Epithelial cell of esophagus (primary cell): Measurements from ENCODE around the gene SHISA6.

Experiments
- DNase-seq: peaks from one replicate; pipeline ENCODE4 v3.0.0; 2010; ENCODE audit warnings: low read depth
- H3K4me3 ChIP-seq: 2 replicates; pipeline ENCODE4 v1.5.1; 2011; ENCODE audit warnings: mild to moderate bottlenecking, low read length, control low read depth
- TF ChIP-seq, protein P1 (sequence below): IDR thresholded peaks from 2 replicates; pipeline ENCODE4 v1.5.1; 2011; ENCODE audit warnings: low read depth, mild to moderate bottlenecking, low read length, control low read depth, inconsistent platforms; ENCODE audit not compliant: insufficient read depth; ENCODE audit errors: missing control alignments

Gene SHISA6

DNA sequence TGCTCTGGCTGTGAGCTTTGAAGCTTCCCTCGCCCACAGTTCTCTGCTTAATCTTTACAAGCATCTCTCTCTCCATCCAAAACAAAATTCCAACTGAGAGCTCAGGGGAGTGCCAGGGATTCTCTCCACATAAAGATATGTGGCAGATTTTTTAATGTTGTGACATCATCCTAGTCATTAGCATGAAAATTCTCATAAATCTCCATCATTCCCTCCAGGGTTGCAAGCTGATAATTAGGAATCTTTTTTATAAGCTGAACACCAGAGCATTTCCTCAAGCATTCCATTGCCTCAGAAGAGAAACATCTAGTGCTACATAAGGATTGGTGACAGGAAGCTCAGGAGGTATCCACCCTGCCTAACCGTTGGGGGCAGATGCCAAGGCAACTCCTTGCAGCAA, 274.9 kb downstream of the SHISA6 start:
- DNase-seq = no peak
- H3K4me3 ChIP-seq = no peak overlapping the region
- TF ChIP-seq, protein P1, sequence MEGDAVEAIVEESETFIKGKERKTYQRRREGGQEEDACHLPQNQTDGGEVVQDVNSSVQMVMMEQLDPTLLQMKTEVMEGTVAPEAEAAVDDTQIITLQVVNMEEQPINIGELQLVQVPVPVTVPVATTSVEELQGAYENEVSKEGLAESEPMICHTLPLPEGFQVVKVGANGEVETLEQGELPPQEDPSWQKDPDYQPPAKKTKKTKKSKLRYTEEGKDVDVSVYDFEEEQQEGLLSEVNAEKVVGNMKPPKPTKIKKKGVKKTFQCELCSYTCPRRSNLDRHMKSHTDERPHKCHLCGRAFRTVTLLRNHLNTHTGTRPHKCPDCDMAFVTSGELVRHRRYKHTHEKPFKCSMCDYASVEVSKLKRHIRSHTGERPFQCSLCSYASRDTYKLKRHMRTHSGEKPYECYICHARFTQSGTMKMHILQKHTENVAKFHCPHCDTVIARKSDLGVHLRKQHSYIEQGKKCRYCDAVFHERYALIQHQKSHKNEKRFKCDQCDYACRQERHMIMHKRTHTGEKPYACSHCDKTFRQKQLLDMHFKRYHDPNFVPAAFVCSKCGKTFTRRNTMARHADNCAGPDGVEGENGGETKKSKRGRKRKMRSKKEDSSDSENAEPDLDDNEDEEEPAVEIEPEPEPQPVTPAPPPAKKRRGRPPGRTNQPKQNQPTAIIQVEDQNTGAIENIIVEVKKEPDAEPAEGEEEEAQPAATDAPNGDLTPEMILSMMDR = no peak

DNA sequence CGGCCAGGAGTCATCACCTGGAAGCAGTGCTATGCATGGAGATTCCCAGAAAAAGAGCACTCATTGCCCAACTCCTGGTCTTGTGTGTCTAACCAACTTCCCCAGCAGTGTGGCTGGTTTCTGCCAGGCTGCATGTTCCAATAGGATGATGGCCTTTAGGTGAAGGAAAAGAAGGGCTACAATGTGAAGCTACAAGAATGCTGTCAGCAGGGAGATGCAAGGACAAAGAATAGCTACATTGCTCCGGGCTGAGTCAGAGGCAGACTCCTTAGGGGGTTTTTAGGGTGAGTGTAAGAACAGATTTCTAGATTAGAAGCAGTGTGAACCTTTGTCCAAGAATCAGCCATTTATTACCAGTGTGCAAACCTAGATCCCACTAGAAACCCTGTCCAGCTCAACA, 294.2 kb downstream of the SHISA6 start:
- DNase-seq = no peak
- TF ChIP-seq, protein P1 = no peak
- no peak overlapping the region for H3K4me3 ChIP-seq

DNA sequence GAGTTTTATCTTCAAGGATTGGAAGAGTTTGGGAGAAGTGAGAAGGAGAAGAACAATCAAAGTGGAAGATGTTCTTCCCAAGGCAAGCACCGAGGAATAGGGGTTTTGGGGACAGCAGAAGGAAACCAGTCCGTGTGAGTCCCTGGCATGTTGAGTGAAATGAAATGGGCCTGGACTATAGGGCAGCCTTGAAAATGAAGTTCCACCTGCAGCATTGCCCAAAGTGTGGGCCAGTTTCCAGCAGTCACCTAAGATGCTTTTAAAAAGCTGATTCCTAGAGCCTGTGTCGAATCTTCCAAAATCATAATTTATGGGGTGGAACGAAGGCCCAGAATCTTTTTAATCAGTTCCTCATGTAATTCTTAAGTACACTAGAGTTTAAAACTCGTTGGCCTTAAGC, 297.4 kb downstream of the SHISA6 start:
- no peak overlapping the region for H3K4me3 ChIP-seq
- TF ChIP-seq, protein P1 = no peak
- no peak for DNase-seq

DNA sequence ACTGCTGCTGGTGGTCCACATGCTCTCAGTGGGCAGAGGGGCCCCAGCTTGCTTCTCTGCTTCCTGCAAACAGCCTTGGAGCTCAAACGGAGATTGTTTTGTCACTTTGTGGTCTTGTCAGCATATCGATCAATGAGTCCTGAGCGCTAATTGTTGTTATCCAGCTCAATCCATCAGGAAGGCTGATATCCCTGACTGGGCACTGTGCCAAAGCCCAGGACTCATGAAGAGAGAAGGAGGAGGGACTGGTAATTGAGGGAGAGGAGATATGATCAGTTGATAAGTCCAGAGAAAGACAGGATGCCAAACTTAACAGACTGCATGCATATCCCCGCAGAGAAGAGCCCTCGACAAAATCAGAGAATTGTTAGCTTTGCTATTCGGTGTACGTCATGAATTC, 298.6 kb downstream of the SHISA6 start:
- no peak for DNase-seq
- no peak overlapping the region for H3K4me3 ChIP-seq
- TF ChIP-seq, protein P1 = no peak

DNA sequence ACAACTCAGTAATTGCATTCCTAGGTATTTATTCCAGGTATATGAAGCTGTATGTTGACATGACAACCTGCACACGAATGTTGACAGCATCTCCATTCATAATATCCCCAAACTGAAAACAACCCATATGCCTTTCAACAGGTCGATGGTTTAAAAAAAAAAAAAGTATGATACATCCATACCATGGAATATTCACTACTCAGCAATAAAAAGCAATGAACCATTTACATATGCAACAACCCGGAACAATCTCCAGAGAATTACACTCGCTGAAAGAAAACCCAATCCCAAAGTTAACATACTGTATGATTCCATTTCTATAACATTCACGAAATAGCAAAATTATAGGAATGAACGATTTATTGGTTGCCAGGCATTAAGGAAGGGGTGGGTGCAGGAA, 304.0 kb downstream of the SHISA6 start:
- no peak overlapping the region for H3K4me3 ChIP-seq
- DNase-seq = no peak
- TF ChIP-seq, protein P1 = no peak

DNA sequence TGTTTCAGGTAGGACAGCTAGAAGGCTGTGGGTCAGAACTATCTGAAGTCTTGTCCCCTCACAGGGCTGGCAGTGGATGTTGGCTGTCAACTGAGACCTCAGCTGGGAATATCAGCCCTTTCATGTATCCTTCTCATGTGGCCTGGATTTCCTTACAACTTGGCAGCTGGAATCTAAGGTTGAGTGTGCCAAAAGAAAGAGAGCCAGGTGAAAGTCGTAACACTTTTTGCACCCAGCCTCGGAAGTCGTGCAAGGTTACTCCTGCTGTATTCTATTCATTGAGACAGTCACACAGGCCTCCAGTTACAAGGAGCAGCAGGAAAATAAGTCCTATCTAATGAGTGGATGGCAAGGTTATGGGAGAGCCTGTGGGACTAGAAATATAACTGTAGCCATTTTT, 304.7 kb downstream of the SHISA6 start:
- TF ChIP-seq, protein P1 = no peak
- DNase-seq = no peak
- no peak overlapping the region for H3K4me3 ChIP-seq

DNA sequence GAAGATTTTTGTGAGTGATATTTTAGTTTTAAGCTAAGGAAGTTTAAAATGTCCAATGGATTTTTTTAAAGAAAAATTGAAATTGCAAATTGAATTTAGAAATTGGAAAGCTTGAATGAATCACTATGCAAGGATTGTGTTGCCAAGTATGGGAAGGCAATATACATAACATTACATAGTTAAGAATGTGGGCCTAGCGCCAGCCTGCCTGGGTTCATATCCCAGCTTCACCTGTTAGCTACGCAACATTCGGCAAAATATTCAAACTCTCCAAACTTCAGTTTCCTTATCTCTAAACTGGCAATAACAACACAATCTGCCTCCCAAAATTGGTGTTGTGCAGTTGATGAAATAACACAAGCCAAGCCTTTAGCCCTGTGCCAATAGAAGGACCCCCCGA, 306.8 kb downstream of the SHISA6 start:
- TF ChIP-seq, protein P1 = no peak
- DNase-seq = no peak

More for the DNA sequence above, 306.8 kb downstream of the SHISA6 start:
- no peak overlapping the region for H3K4me3 ChIP-seq
